IPS-20b (cell line): Measurements from ENCODE around the gene KLRC1.
"Not testable (repeated sequence)": the region's sequence is repeated elsewhere in the genome, so short reads cannot be mapped to it uniquely, and the experiment has no call there.

ENCODE experiments used
- H3K27ac ChIP-seq: one replicate; pipeline ENCODE4 v1.5.1; 2013; ENCODE audit warnings: low read length
- H3K27me3 ChIP-seq: 2 replicates; pipeline ENCODE4 v1.6.1; 2013; ENCODE audit warnings: mild to moderate bottlenecking, low read length, inconsistent platforms; ENCODE audit not compliant: insufficient read depth
- H3K36me3 ChIP-seq: 2 replicates; pipeline ENCODE4 v1.6.1; 2013; ENCODE audit warnings: low read depth, mild to moderate bottlenecking, inconsistent platforms, low read length, moderate library complexity; ENCODE audit not compliant: insufficient read depth
- H3K4me1 ChIP-seq: 2 replicates; pipeline ENCODE4 v1.6.1; 2013; ENCODE audit warnings: mild to moderate bottlenecking, control low read depth, inconsistent platforms, low read length, moderate library complexity; ENCODE audit not compliant: insufficient read depth
- H3K4me3 ChIP-seq: 2 replicates; pipeline ENCODE4 v1.5.1; 2013; ENCODE audit warnings: mild to moderate bottlenecking, low read length, inconsistent platforms
- H3K9ac ChIP-seq: 2 replicates; pipeline ENCODE4 v1.6.1; 2013; ENCODE audit warnings: low read depth, mild to moderate bottlenecking, inconsistent platforms, low read length, moderate library complexity
- H3K9me3 ChIP-seq: 2 replicates; pipeline ENCODE4 v1.6.1; 2013; ENCODE audit warnings: mild to moderate bottlenecking, low read depth, low read length, inconsistent platforms; ENCODE audit not compliant: insufficient read depth

The KLRC1 gene

GRCh38 chr12:10455766-10456165, 2.6 kb upstream of the KLRC1 start:
- H3K9ac ChIP-seq = no peak overlapping the region
- no peaks in the 10 kb centered on the region for H3K36me3 ChIP-seq
- peaks cover 5% of the 10 kb centered on the region; the same call in 1 of the 2 replicates for H3K4me1 ChIP-seq
- H3K4me3 ChIP-seq = no peak overlapping the region
- no peak overlapping the region for H3K27ac ChIP-seq
- no peaks in the 10 kb centered on the region; the same call in 1 of the 2 replicates for H3K9me3 ChIP-seq
- no peaks in the 10 kb centered on the region for H3K27me3 ChIP-seq

- no peak overlapping the region for H3K27ac ChIP-seq
- H3K4me3 ChIP-seq = no peak overlapping the region
- no peaks in the 10 kb centered on the region; the same call in 1 of the 2 replicates for H3K9me3 ChIP-seq
- no peaks in the 10 kb centered on the region for H3K36me3 ChIP-seq
- no peak overlapping the region for H3K9ac ChIP-seq
- no peaks in the 10 kb centered on the region for H3K27me3 ChIP-seq
- peaks cover 5% of the 10 kb centered on the region; the same call in 1 of the 2 replicates for H3K4me1 ChIP-seq
Observed at GRCh38 chr12:10454531-10454930, 1.4 kb upstream of the KLRC1 start.

GRCh38 chr12:10448236-10448635, 4.9 kb downstream of the KLRC1 start:
- H3K9ac ChIP-seq = no peak overlapping the region
- H3K27me3 ChIP-seq = no peaks in the 10 kb centered on the region
- no peak overlapping the region for H3K4me3 ChIP-seq

GRCh38 chr12:10446052-10446451, 7.1 kb downstream of the KLRC1 start:
- not testable (repeated sequence) for H3K9me3 ChIP-seq, H3K27me3 ChIP-seq, H3K27ac ChIP-seq, H3K36me3 ChIP-seq, H3K4me3 ChIP-seq, H3K4me1 ChIP-seq, H3K9ac ChIP-seq

More at GRCh38 chr12:10448236-10448635, 4.9 kb downstream of the KLRC1 start:
- Histone ChIP-seq H3K36me3 (no peaks in the 10 kb centered on the region), H3K4me1 (no peaks in the 10 kb centered on the region), H3K27ac (no peak overlapping the region), H3K9me3 (no peaks in the 10 kb centered on the region)

GRCh38 chr12:10441144-10441543, 12.0 kb downstream of the KLRC1 start:
- not testable (repeated sequence) for H3K9me3 ChIP-seq, H3K4me1 ChIP-seq, H3K9ac ChIP-seq, H3K4me3 ChIP-seq, H3K36me3 ChIP-seq, H3K27me3 ChIP-seq, H3K27ac ChIP-seq

- not testable (repeated sequence) for H3K27me3 ChIP-seq, H3K9ac ChIP-seq, H3K4me3 ChIP-seq, H3K4me1 ChIP-seq, H3K27ac ChIP-seq, H3K36me3 ChIP-seq, H3K9me3 ChIP-seq
Observed at GRCh38 chr12:10439608-10440274, 13.4 kb downstream of the KLRC1 start.

GRCh38 chr12:10437601-10438000, 15.6 kb downstream of the KLRC1 start:
- H3K9ac ChIP-seq, H3K4me3 ChIP-seq, H3K4me1 ChIP-seq, H3K27ac ChIP-seq, H3K27me3 ChIP-seq, H3K36me3 ChIP-seq, H3K9me3 ChIP-seq: not testable (repeated sequence)

GRCh38 chr12:10435816-10436215, 17.4 kb downstream of the KLRC1 start, which contains the start of gene KLRC2:
KLRC2 (minus strand) TSS chr12:10436010; CDS start chr12:10435986, 24 bp downstream.
- not testable (repeated sequence) for H3K4me3 ChIP-seq, H3K4me1 ChIP-seq, H3K9me3 ChIP-seq, H3K9ac ChIP-seq, H3K36me3 ChIP-seq, H3K27ac ChIP-seq, H3K27me3 ChIP-seq

GRCh38 chr12:10430623-10431022, 22.6 kb downstream of the KLRC1 start:
- H3K9me3 ChIP-seq, H3K9ac ChIP-seq, H3K4me1 ChIP-seq, H3K27me3 ChIP-seq, H3K4me3 ChIP-seq, H3K36me3 ChIP-seq, H3K27ac ChIP-seq: not testable (repeated sequence)

- H3K9ac ChIP-seq, H3K4me3 ChIP-seq, H3K9me3 ChIP-seq, H3K27ac ChIP-seq, H3K4me1 ChIP-seq, H3K27me3 ChIP-seq, H3K36me3 ChIP-seq: not testable (repeated sequence)
Observed at GRCh38 chr12:10425938-10426337, 27.2 kb downstream of the KLRC1 start.

GRCh38 chr12:10424260-10424899, 28.8 kb downstream of the KLRC1 start:
- H3K36me3 ChIP-seq, H3K9ac ChIP-seq, H3K4me1 ChIP-seq, H3K9me3 ChIP-seq, H3K27me3 ChIP-seq, H3K4me3 ChIP-seq, H3K27ac ChIP-seq: not testable (repeated sequence)

- not testable (repeated sequence) for H3K9ac ChIP-seq, H3K36me3 ChIP-seq, H3K27me3 ChIP-seq, H3K4me3 ChIP-seq, H3K9me3 ChIP-seq, H3K27ac ChIP-seq, H3K4me1 ChIP-seq
Observed at GRCh38 chr12:10422159-10422558, 31.0 kb downstream of the KLRC1 start.
